OCI-LY3 (cell line): ENCODE measurements around the gene PROM1.

Source experiments
- H2AFZ ChIP-seq: fragments of 200-600, 300-600 bp; shearing (Covaris generic); 2 replicates; pipeline ENCODE4 v1.6.0; 2014; ENCODE audit warnings: antibody characterized with exemption, low read depth, low read length
- H3K27ac ChIP-seq: fragments of 200-600, 300-600 bp; sonication (generic); 2 replicates; pipeline ENCODE4 v1.5.1; 2014; ENCODE audit warnings: mild to moderate bottlenecking, low read length, moderate library complexity, mixed read lengths
- H3K27me3 ChIP-seq: fragments of 200-600, 300-600 bp; sonication (generic); 2 replicates; pipeline ENCODE4 v1.6.1; 2014; ENCODE audit warnings: low read depth, low read length, mixed read lengths
- H3K36me3 ChIP-seq: fragments of 200-600, 300-600 bp; sonication (generic); replicated peaks from 2 replicates; pipeline ENCODE3; 2014; ENCODE audit warnings: low read depth, low read length, mixed read lengths
- H3K4me1 ChIP-seq: fragments of 300-600, 200-600 bp; sonication (generic); 2 replicates; pipeline ENCODE4 v1.6.1; 2014; ENCODE audit warnings: low read length, mixed read lengths
- H3K4me2 ChIP-seq: fragments of 200-600, 300-600 bp; sonication (generic); 2 replicates; pipeline ENCODE4 v1.6.1; 2014; ENCODE audit warnings: low read length, mixed read lengths
- H3K4me3 ChIP-seq: fragments of 300-600, 200-600 bp; sonication (generic); 2 replicates; pipeline ENCODE4 v1.5.1; 2014; ENCODE audit warnings: antibody characterized with exemption, mild to moderate bottlenecking, low read length, moderate library complexity
- H3K79me2 ChIP-seq: fragments of 300-600, 200-600 bp; shearing (Covaris generic); 2 replicates; pipeline ENCODE4 v1.6.1; 2014; ENCODE audit warnings: mild to moderate bottlenecking, low read length, mixed read lengths
- H3K9ac ChIP-seq: fragments of 300-600, 200-600 bp; shearing (Covaris generic); 2 replicates; pipeline ENCODE4 v1.6.0; 2014; ENCODE audit warnings: mild to moderate bottlenecking, low read length, moderate library complexity
- H3K9me3 ChIP-seq: fragments of 200-600, 300-600 bp; shearing (Covaris generic); 2 replicates; pipeline ENCODE4 v1.6.1; 2014; ENCODE audit warnings: low read length, mixed read lengths; ENCODE audit not compliant: insufficient read depth
- H4K20me1 ChIP-seq: fragments of 200-600, 300-600 bp; sonication (generic); 2 replicates; pipeline ENCODE4 v1.6.1; 2016; ENCODE audit warnings: low read length, mixed read lengths; ENCODE audit not compliant: insufficient read depth
- CTCF ChIP-seq: fragments of 200-600, 300-600 bp; sonication (generic); IDR thresholded peaks from 2 replicates; pipeline ENCODE4 v1.5.1; 2014; ENCODE audit warnings: antibody characterized with exemption, low read length, low read depth
- EZH2phosphoT487 ChIP-seq: fragments of 200-600 bp; shearing (Covaris generic); IDR thresholded peaks from 2 replicates; pipeline ENCODE4 v1.6.1; 2018; ENCODE audit warnings: antibody characterized with exemption, mixed run types, low read depth

The PROM1 gene

GRCh38 chr4:15995826-15996225 is 88.0 kb downstream of the PROM1 start:
- Histone ChIP-seq H4K20me1 (no peaks in the 10 kb centered on the region), H3K36me3 (no peaks in the 10 kb centered on the region), H3K4me2 (no peak overlapping the region), H3K27ac (no peak overlapping the region), H3K79me2 (no peaks in the 10 kb centered on the region), H3K4me1 (no peaks in the 10 kb centered on the region), H3K9ac (no peak overlapping the region), H2AFZ (no peak overlapping the region), H3K27me3 (peaks cover 11% of the 10 kb centered on the region), H3K9me3 (no peaks in the 10 kb centered on the region), H3K4me3 (no peak overlapping the region)
- TF ChIP-seq CTCF (no peak), EZH2phosphoT487 (no peak)

GRCh38 chr4:15992167-15992485 is 91.7 kb downstream of the PROM1 start:
- Histone ChIP-seq H4K20me1 (no peaks in the 10 kb centered on the region), H3K4me1 (no peaks in the 10 kb centered on the region), H3K36me3 (no peaks in the 10 kb centered on the region), H3K27me3 (peaks cover 14% of the 10 kb centered on the region), H3K4me3 (no peak overlapping the region), H3K9ac (no peak overlapping the region), H3K79me2 (no peaks in the 10 kb centered on the region), H2AFZ (no peak overlapping the region), H3K4me2 (no peak overlapping the region), H3K9me3 (no peaks in the 10 kb centered on the region), H3K27ac (no peak overlapping the region)
- no peak for TF ChIP-seq CTCF
- TF ChIP-seq EZH2phosphoT487, result no peak

GRCh38 chr4:15990570-15991285 is 93.1 kb downstream of the PROM1 start:
- no peaks in the 10 kb centered on the region for H3K36me3 ChIP-seq
- peaks cover 14% of the 10 kb centered on the region for H3K27me3 ChIP-seq
- H3K79me2 ChIP-seq, result no peaks in the 10 kb centered on the region
- H4K20me1 ChIP-seq, result no peaks in the 10 kb centered on the region
- H3K9me3 ChIP-seq, result no peaks in the 10 kb centered on the region
- H3K4me2 ChIP-seq, result no peak overlapping the region
- H2AFZ ChIP-seq, result no peak overlapping the region
- no peak overlapping the region for H3K27ac ChIP-seq
- TF ChIP-seq EZH2phosphoT487 (no peak), CTCF (no peak)
- no peaks in the 10 kb centered on the region for H3K4me1 ChIP-seq
- no peak overlapping the region for H3K4me3 ChIP-seq
- H3K9ac ChIP-seq, result no peak overlapping the region

- no peaks in the 10 kb centered on the region for H3K36me3 ChIP-seq
- no peak overlapping the region for H3K4me3 ChIP-seq
- H3K4me2 ChIP-seq, result no peak overlapping the region
- H2AFZ ChIP-seq, result no peak overlapping the region
- H3K4me1 ChIP-seq, result no peaks in the 10 kb centered on the region
- H3K9me3 ChIP-seq, result no peaks in the 10 kb centered on the region
- H3K27me3 ChIP-seq, result peaks cover 15% of the 10 kb centered on the region
- no peak overlapping the region for H3K27ac ChIP-seq
- no peak for TF ChIP-seq CTCF
- TF ChIP-seq EZH2phosphoT487, result no peak
- no peaks in the 10 kb centered on the region for H3K79me2 ChIP-seq
- no peak overlapping the region for H3K9ac ChIP-seq
- no peaks in the 10 kb centered on the region for H4K20me1 ChIP-seq
Measured at GRCh38 chr4:15989424-15989823, 94.4 kb downstream of the PROM1 start.
